HG02973 (cell line): ENCODE measurements around the gene CCDC157.

ENCODE experiments used
- ATAC-seq: cut with Tn5 transposase; IDR thresholded peaks from one replicate; pipeline ENCODE4 v1.9.1; 2021; ENCODE audit warnings: moderate library complexity; ENCODE audit not compliant: unreplicated experiment

The CCDC157 gene

DNA sequence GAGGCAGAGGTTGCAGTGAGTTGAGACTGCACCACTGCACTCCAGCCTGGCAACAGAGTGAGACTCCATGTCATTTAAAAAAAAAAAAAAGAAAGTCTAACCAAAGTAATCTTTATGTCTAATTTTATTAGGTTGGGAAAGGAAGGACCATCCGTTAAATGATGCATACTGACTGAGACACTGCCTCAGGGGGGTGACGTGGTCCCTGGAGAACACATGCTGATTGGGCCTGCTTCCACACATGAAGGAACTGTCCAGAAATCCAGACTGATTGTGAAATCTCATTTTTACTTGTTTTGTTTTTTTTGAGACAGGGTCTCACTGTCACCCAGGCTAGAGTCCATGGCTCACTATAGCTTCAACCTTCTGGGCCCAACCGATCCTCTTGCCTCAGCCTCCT, 5.6 kb upstream of the CCDC157 start:
- no peak for ATAC-seq

DNA sequence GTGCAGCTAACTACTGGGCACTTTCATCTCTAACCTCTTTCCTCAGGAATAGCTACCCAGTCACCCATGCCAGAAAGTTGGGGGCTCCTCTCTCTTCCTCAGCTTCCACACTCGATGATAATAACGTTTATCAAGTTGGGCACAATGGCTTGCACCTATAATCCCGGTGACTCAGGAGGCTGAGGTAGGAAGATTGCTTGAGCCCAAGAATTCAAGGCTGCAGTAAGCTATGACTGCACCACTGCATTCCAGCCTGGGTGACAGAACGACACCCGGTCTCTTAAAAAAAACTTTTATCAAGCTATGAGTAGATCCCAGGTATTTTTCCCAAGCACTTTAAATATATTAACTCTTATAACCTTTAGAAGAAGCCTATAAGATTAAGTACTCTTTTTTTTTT, 2.2 kb upstream of the CCDC157 start:
- ATAC-seq = no peak

DNA sequence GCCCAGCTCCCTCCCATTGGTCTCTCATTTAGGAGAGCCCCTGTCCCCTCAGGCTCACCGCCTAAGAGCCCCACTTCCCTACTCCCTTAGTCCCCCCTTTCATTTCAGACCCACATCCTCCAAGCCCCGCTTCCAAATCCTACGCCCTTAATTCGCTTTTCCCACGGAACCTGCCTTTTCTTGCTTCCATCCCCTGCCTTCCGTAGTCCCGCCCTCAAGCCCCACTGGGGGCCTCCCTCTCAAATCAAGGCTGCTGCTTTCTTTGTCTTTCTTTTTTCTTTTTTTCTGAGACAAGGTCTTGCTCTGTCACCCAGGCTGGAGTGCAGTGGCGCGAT, 396 bp downstream of the CCDC157 start:
- no peak for ATAC-seq

DNA sequence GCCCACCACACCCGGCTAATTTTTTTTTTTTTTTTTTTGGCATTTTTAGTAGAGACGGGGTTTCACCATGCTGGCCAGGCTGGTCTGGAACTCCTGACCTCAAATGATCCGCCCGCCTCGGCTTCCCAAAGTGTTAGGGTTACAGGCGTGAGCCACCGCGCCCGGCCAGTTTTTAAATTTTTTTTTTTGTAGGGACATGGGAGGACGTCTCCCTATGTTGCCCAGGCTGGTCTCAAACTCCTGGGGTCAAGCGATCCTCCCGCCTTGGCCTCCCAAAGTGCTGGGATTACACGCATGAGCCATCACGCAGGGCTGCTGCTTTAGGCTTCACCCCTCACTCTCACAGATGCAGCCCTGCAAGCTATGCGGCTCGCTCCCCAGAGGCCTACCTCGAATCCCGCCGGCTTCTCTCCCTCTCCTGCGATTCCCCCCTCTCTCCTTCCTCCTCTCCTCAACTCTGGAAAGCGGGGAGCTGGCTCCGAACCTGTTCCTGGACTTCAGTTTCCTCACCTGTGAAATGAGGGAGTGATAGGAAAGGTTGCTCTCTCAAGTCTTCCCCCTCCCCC, 926 bp downstream of the CCDC157 start:
- no peak for ATAC-seq

DNA sequence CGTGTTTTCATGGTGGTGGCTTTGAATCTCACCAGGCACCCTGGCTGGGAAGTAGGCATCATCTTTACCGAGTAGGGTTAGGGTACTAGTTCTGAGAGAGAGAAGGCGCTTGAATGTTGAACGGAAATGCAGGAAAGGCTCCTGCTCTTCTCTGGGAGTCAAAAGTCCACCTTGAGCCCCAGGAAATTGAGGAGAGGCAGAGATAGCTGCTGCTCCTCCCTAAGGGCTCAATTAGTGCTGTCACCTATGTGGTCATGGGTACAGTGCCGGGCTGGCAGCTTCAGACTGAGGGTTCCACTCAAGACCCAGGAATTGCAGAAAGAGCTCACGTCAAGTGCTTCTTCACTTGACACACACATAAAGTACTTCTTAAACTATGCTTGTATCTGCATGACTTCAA, 1.7 kb downstream of the CCDC157 start:
- no peak for ATAC-seq

DNA sequence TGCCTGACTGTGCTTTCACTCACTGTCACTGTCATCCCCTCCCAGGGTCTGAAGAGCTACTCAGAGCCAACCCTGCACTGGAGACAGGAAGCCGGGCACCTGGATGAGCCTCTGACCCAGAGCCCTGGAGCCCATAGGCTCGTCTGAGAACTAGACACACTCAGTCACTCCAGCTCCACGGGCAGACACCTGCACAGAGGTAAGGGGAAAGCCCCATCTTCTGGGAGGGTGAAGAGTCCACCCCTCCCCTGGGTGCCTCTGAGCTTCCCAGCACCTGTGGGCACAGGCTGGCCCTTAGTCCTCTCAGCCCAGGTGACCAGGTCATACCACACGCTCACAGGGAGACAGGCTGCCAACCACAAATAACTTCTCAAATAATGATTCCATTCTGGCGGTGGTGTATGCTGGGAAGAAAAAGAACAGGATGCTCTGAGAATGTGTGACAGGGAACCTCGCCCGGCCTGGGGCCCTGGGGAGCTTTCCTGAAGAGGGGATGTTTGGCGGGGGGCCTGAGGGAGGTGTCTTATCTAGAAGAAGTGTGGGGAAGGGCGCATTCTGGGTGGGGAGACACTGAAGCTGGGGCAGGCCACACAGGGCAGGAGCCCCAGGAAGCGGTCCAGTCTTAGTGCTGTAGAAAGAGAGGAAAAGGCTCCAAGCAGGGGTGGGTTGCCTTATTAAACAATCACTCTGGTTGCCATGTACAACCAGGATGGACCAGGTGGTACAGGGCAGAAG, 5.3 kb downstream of the CCDC157 start:
- no peak for ATAC-seq

DNA sequence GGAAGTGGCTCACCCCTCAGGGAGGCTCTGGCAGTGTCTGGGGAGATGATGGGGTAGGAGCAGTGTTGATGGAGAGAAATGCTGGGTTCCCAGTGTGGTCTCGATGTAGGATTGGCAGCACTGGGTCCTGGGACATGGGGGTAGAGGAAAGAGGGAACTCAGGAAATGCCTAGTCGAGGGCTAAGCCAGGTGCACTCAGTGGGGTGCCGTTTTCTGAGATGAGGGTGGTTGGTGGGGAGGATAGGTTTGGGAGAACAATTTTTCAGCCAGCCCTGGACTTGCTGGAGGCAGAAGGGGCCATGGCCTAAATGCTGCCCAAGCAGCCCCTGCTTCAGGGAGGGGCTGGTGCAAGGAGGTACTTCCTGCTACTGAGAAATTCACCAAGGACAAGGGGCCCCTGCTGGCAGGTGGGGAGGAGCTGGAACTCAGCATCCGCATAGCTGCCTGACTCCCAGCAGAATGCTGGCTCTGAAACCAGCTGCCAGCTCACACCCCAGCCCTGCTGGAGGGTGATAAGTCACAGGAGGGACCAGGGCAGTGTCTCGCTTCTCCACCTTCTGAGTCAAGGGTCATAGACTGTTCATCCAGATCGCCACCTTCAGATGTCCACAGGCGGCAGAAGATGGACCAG, 6.0 kb downstream of the CCDC157 start:
- no peak for ATAC-seq

DNA sequence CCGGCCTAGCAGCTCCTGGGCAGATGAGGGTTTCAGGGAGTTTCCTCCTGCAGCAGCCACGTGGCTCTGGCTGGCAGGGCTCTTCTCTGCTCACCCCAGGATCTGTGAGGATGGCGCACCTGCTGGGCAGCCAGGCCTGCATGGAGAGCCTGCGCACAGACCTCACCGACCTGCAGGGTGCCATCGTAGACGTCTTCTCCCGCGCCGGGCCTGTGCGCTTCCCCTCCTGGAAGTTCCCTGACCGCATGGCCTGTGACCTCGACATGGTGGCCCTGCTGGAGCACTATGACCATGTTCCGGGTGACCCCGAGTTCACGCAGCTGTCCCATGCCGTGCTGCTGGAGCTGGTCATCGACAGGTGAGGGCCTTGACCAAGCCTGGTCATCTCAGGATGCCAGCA, 9.1 kb downstream of the CCDC157 start:
- ATAC-seq = no peak

DNA sequence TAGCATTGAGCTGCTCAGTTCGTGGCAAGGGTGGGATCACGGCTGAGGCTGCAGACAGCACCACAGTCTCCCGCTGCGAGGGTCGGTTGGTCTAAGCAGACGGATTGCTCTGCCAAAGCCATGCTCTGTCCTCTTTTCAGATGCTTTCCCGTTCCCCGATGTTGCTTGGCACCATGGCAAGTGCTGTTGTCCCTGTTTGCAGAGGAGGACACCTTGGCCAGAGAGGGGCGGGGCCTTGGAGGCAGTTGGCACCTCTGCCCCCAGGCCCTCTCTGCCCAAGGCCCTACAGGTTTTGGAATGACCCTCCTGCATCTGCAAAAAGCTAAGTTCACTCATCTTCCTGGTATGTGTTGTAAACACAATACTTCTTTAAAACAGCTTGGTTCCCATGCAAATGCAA, 11.6 kb downstream of the CCDC157 start:
- ATAC-seq = no peak

DNA sequence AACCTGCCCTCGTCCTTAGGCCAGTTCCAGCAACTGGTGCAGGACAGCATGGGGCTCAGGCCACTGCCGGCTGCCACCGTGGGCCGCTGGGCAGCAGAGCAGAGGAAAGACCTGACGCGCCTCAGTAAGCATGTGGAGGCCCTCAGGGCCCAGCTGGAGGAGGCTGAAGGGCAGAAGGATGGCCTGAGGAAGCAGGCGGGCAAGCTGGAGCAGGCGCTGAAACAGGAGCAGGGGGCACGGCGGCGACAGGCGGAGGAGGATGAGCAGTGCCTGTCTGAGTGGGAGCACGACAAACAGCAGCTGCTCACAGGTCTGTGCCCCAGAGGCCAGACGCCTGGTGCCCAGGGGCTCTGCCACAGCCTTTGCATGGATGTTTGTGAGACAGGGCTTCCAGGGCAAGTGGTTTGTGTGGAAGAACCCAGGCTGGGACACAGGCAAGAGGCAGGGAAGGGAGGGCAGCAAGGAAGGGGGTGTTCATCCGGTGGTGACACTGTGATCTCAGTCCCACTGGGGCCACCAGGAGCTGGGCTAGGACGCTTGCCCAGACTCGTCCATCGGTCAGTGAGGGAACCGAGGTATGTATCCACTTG, 13.9 kb downstream of the CCDC157 start:
- ATAC-seq = no peak

DNA sequence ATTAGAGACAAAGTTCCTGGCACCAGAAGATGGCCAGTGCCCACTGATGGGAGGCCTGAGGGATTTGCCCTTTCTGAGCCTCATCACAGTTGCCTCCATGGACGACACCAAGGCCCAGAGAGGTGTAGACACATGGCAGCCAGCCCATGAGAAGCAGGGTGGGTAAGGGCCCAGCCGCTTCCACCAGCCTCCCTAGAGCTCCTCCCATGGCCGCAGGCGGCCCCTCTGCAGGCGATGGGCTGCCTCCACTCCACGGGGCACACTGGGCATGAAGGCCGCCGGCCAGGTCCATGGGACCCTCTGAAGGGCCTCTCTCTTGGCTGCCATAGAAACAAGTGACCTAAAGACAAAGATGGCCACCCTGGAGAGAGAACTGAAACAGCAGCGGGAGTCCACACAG, 14.5 kb downstream of the CCDC157 start:
- ATAC-seq = no peak

DNA sequence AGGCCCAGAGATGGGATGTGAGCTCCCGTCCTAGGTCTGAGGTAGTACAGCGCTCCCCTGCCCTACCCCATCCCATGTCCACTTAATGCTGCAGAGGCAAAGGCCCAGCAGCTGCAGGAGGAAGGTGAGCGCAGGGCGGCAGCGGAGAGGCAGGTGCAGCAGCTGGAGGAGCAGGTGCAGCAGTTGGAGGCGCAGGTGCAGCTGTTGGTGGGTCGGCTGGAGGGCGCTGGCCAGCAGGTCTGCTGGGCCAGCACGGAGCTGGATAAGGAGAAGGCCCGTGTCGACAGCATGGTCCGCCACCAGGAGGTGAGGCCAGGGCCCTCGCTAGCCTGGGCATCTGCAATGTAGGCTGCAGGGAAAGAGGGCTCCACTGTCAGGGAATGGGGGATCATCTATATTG, 15.2 kb downstream of the CCDC157 start:
- ATAC-seq = no peak

DNA sequence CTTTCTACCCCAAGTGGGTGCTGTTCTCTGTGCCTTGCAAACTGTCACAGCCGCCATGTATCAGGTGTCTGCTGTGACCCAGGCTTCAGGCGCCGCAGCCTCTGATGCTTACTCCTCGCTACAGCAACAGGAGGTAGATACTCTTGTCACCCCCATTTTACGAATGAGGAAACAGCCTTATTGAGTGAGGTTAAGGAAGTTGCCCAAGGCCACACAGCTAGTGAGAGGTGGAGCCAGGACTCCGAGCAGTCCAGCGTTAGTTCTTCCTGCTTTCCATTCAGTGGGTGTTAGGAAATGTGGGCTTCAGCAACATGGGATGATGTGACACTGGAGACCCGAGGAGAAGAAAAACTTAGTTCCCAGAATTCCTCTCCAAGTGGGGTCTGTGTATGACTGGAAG, 16.1 kb downstream of the CCDC157 start:
- no peak for ATAC-seq

DNA sequence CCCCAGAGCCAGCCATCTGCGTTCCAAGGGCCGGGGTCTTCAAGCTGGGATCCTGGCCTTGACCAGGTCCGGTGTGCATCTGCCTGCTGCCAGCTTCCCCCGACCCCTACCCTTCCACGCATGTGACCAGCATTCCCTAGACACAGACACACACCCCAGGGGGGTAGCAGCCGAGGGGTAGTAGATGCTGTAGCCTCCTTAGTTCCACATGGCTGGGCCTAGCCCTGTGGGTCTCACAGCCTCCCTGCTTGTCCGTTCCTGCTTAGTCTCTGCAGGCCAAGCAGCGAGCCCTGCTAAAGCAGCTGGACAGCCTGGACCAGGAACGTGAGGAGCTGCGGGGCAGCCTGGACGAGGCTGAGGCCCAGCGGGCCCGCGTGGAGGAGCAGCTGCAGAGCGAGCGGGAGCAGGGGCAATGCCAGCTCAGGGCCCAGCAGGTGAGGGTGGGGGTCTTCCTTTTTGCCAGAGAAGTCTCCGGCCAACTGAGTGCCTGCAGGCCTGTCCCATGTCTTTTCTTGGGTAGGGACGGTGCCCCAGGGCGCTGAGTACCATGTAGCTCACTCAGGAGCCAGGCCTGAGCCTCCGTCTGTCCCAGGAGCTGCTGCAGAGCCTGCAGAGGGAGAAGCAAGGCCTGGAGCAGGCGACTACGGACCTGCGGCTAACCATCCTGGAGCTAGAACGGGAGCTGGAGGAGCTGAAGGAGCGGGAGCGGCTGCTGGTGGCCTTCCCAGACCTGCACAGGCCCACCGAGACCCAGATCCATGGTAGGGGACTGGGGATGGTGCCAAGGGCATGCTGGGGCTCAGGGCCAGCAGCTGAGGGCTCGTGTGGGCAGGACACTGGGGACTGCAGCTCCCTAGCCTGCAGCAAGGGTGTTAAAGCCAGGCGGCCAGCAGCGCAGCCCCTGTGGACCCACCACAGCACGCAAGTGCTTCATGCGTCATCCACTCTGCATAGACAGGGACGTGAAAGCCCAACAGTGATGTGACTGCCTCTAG, 16.8 kb downstream of the CCDC157 start:
- ATAC-seq = no peak

DNA sequence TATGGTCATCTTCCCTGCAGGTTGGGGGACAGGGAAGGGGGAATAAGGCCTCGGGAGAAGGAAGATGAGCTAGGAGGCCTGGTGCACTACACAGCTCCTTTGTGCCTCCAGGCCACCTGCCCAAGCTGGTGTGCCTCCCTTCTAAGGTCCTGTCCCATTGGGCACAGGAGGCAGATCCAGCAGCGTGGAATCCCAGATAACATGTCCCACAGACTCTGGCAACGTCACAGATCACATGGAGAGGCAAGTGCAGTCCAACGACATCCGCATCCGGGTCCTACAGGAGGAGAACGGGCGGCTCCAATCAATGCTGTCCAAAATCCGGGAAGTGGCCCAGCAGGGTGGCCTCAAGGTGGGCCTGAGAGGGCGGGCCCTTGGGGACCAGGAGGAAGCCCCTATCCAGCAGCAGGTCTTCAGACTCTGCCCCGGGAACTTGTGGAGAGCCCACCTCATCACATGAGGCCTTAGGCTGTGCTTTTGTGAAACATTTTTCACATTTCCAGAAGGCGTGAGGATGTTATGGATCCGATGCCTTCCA, 18.6 kb downstream of the CCDC157 start:
- ATAC-seq = no peak

DNA sequence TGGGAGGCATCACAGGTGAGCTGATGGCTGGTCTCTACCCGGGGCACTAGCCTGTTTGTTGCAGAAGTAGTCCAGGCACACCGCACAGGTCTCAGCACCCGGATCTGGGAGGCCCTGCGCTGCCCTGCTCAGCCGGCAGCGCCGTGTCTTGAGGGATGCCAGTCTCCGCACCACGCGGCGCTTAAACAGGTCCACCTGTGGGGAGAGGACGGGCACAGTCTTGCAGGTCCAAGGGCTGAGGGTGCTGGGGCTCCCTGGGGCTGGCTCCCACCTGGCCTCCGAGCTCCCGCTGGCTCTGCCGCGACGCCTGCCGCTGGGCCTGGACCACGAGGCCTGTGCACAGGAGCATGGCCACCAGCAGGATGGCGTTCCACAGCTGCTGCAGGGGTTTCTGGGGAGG, 23.2 kb downstream of the CCDC157 start:
- no peak for ATAC-seq

DNA sequence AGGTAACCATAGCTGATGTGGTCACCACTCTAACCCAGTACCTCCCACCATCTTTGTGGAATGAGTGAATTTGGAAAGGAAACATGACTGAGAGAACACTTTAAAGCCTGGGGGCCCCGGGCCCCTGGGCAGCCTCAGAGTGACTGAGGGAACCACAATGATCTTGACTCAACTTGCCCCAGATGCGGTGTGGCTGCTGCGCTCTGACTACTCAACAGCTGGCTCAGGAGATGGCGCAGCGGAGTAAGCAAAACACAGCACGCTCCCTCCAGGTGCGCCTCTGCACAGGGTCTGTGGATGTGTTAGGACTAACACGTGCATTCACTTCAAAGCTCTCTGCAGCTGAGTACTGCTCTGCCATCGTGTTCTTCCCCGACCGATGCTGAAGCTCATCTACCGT, 24.5 kb downstream of the CCDC157 start:
- no peak for ATAC-seq

DNA sequence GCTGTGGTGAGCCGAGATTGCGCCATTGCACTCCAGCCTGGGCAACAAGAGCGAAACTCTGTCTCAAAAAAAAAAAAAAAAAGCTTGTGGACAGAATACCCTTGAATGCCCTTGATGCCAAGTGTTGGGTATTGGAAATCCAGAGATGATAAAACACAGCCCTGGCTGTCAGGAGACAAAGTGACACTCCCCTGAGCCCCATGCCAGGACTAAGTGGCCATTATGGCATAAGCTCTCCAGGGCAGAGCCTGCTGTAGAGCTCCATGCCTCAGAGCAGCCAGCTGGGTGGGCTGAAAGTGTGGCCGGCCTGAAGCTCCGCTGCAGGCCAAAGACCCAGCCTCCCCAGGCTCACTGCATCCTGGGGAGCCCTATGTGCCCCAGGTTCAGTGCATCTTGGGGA, 25.5 kb downstream of the CCDC157 start:
- no peak for ATAC-seq

DNA sequence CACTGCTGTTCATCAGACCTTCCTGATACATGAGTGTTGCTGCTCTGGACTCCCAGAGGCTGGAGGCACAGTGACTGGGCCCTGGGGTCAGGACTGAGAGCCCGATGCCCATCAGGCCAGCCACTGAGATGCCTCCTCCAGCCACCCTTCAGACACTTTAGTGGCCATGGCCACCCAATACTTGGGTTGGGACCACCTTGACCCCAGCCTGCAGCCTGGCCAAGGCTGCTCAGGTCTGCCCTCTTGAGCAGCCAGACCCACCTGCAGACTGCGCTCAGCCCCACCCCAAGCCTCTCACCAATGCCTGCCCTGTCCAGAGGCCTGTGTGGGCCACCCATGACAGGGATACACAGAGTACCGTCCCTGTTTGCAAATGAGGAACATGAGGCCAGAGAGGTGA, 26.3 kb downstream of the CCDC157 start:
- no peak for ATAC-seq

DNA sequence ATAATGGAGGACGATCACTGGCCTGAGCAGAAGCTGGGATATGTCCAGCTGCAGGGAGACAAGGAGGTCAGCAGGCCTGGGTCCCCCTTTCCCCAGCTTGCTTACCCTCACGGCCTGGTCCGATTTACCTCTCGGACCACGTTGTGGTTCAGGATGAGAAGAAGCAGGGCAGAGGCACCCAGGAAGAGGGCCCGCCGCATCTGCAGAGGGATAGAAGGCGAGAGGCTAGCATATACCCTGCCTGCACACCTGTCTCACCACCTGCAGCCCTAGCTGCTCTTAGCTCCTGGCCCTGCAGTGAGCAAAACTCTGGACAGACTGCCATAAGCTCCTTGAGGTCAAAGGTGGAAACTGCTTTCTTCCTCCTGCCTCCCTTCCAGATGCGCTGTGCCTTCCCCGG, 29.1 kb downstream of the CCDC157 start:
- ATAC-seq = no peak

DNA sequence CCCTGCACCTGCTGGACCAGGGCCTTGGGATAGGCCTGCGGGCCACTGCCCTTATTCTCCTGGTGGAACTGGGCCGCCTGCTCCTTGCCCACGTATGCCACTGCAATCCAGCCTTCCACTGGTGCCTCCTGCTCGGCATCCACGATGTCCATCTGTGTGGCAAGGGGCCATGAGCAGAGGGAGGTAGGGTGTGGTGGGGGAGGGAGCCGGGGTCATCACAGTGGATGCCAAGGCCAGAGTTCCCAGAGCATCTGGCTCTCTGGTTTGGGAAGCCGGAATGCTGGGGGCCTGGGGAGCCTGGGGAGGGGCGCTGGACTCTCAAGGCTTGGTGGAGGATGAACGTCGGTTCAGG, 29.8 kb downstream of the CCDC157 start:
- ATAC-seq = no peak
